Activated CD4-positive, alpha-beta T cell treated with anti-CD3 and anti-CD28 coated beads for 36 hours (primary cell): ENCODE measurements around the gene VTA1. TPM values are rescaled to one million over a fixed set of nuclear protein-coding genes. Genes with fewer than 3 reads are reported as not detected.
"Not testable (repeated sequence)": the region's sequence is repeated elsewhere in the genome, so short reads cannot be mapped to it uniquely, and the experiment has no call there.

ENCODE experiments used
- ATAC-seq: fragments of 200-7000 bp; cut with Tn5 transposase; one replicate; pipeline ENCODE4 v1.10.0; 2021; ENCODE audit warnings: mild to moderate bottlenecking, moderate library complexity
- CTCF ChIA-PET: fragments of 350-600 bp; sonication (Branson Sonifier 250); formaldehyde crosslinking; loops from one replicate; lab custom pipeline; 2021; ENCODE audit warnings: antibody characterized with exemption; lab: Charles Lee
- POLR2A ChIA-PET: fragments of 350-600 bp; sonication (Branson Sonifier 250); formaldehyde crosslinking; loops from one replicate; lab custom pipeline; 2021; ENCODE audit warnings: antibody characterized with exemption, inconsistent platforms; lab: Charles Lee
- DNase-seq: peaks from one replicate; pipeline ENCODE4 v3.0.0-alpha.2; 2020
- H3K27ac Mint-ChIP-seq: one replicate; pipeline ENCODE4 v1.8.0; 2021; ENCODE audit warnings: mixed read lengths
- H3K27me3 Mint-ChIP-seq: one replicate; pipeline ENCODE4 v1.8.0; 2021; ENCODE audit warnings: mixed read lengths
- H3K36me3 Mint-ChIP-seq: one replicate; pipeline ENCODE4 v1.8.0; 2021; ENCODE audit warnings: low read depth, mixed read lengths
- H3K4me1 Mint-ChIP-seq: one replicate; pipeline ENCODE4 v1.8.0; 2021; ENCODE audit warnings: mixed read lengths
- H3K4me3 Mint-ChIP-seq: one replicate; pipeline ENCODE4 v1.8.0; 2021; ENCODE audit warnings: mild to moderate bottlenecking, moderate library complexity, mixed read lengths
- H3K9me3 Mint-ChIP-seq: one replicate; pipeline ENCODE4 v1.8.0; 2021; ENCODE audit warnings: low read depth, mixed read lengths
- intact Hi-C, 2 experiments: fragments of 100-400 bp; cut with DNase I in 1 of 2; cut with micrococcal nuclease in 1 of 2; formaldehyde crosslinking; loops; one replicate each; pipeline versions ENCODE4 v1.14.2 to v1.15.1; 2022 to 2024; cut with DNase I, micrococcal nuclease
- total RNA-seq, 2 experiments: library from RNA; stranded (reverse); gene quantifications; one replicate each; pipeline ENCODE4 v1.2.3, GENCODE V29; 2021

Gene VTA1, protein sequence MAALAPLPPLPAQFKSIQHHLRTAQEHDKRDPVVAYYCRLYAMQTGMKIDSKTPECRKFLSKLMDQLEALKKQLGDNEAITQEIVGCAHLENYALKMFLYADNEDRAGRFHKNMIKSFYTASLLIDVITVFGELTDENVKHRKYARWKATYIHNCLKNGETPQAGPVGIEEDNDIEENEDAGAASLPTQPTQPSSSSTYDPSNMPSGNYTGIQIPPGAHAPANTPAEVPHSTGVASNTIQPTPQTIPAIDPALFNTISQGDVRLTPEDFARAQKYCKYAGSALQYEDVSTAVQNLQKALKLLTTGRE
- 10 to 100 TPM; 55.6 to 73.9 TPM for total RNA-seq

DNA sequence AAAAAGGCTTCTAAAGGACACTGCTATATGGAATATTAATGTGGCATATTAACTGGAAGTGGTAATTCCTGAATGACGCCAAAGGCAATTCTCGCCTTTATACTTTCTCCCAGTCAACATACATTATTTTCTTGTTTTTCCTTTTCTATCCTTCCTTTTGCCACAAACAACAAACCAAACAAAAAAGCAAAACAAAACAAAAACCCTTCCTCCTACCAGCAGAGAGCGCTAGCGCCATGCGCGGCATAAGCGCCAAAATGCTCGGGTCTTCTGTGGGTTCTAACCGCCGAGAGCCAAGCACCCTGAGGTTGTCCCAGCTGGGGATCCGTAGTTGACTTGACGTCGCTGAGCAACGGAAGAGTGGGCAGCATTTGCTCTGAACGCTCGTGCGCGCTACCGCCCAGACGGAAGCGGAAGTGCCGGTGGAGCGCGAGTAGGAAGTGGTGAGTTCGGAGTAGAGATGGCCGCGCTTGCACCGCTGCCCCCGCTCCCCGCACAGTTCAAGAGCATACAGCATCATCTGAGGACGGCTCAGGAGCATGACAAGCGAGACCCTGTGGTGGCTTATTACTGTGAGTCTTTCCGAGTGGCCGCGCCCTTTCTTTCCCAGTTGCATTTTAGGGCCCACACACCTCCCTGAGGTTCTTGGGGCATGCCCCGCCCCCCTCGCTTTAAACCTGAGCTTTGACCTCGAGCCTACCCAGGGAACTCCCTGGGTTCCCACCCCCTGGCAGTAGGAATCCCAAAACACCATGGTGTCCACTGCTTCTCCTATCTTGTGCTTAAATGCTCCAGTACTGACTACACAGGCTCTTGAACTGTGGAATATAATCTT lies at the start of gene VTA1, which contains the start of gene NMBR:
VTA1 (plus strand) TSS at position 436 of the 835 bp plus-strand sequence; CDS start at position 461, 25 bp downstream.
NMBR (minus strand) TSS at position 295 of the 835 bp plus-strand sequence. CDS start 58,464 bp downstream, outside the sequence.
- Mint-ChIP-seq H3K4me3 (peak within 1 kb of the TSS; percentile 97), H3K27me3 (no peaks in the 10 kb centered on the region), H3K4me1 (peaks cover 56% of the 10 kb centered on the region), H3K27ac (peak within 1 kb of the TSS; percentile 95), H3K36me3 (peaks cover 19% of the 10 kb centered on the region), H3K9me3 (no peaks in the 10 kb centered on the region)
- intact Hi-C loops = loop anchor here (1.0 to 10.0 kb wide), 12 partner anchors 60 to 1695 kb away; partner anchors contain the start of genes ADAT2 (in 2 of the 2), PEX3 (in 2 of the 2), ADGRG6 (in 1 of the 2) and LTV1 (in 1 of the 2)
- peak; percentile 98 for DNase-seq
- POLR2A ChIA-PET = interaction anchor here (0.7 to 0.8 kb wide), 2 partner anchors 9 to 18 kb away, joined by 4 to 6 read pairs; no protein-coding TSS in a partner anchor
- ATAC-seq = peak; percentile 98
- CTCF ChIA-PET = interaction anchor here (0.6 to 7.5 kb wide), 13 partner anchors 8 to 327 kb away, joined by 3 to 69 read pairs (median 5); no protein-coding TSS in a partner anchor

DNA sequence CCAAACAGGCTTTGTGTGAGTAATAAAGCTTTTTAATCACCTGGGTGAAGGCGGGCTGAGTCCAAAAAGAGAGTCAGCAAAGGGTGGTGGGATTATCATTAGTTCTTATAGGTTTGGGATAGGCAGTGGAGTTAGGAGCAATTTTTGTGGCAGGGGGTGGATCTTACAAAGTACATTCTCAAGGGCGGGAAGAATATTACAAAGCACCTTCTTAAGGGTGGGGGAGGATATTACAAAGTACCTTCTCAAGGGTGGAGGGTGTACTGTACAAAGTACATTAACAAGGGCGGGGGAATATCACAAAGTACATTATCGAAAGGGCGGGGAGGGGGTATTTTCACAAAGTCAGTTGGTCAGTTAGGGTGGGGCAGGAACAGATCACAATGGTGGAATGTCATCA lies 42.2 kb upstream of the VTA1 start:
- H3K4me3 Mint-ChIP-seq, CTCF ChIA-PET, H3K4me1 Mint-ChIP-seq, H3K27ac Mint-ChIP-seq, intact Hi-C loops, H3K27me3 Mint-ChIP-seq, H3K36me3 Mint-ChIP-seq, POLR2A ChIA-PET, DNase-seq, H3K9me3 Mint-ChIP-seq, ATAC-seq: not testable (repeated sequence)

DNA sequence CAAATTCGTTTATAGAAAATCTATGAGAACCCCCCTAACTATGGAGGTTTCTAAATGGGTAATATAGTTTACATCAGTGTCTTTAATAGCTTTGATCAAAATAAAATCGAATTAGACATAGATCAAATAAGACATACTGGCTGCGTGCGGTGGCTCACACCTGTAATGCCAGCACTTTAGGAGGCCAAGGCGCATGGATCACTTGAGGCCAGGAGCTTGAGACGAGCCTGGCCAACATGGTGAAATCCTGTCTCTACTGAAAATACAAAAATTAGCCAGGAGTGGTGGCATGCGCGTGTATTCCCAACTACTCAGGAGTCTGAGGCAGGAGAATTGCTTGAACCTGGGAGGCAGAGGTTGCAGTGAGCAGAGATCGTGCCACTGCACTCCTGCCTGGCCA lies 36.2 kb upstream of the VTA1 start:
- DNase-seq, H3K4me1 Mint-ChIP-seq, H3K27ac Mint-ChIP-seq, intact Hi-C loops, ATAC-seq, POLR2A ChIA-PET, H3K27me3 Mint-ChIP-seq, H3K9me3 Mint-ChIP-seq, H3K36me3 Mint-ChIP-seq, H3K4me3 Mint-ChIP-seq: not testable (repeated sequence)
- CTCF ChIA-PET = interaction anchor here (0.6 to 3.8 kb wide), 7 partner anchors 8 to 651 kb away, joined by 3 to 57 read pairs (median 5); no protein-coding TSS in a partner anchor

DNA sequence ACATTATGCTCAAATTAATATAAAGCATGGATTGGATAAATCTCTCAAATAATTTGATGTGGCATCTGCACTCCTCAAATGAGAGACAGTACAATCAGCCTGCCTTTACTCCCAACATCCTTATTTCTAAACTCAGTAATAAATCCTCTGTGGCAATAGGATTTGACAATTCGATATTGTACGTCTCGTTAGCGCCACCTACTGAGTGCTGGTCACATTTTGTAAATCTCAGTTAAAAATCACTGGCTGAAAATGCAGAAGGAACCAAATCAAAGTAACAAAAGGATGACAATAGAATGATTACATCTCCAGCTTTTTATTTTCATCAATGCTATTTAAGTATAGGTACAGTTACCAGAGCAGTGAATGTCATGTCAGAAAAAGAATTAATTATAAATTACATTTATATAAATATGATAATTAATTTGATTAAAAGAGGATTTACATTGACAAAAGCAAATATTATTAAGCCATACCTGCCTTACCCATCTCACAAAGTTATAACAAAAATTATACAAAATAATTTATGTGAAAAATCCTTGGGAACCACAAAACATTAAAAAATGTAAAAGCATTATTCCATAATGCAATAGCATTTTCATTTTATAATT lies 34.5 kb upstream of the VTA1 start:
- POLR2A ChIA-PET = no interaction called here
- no peak overlapping the region for H3K27ac Mint-ChIP-seq
- peaks cover 2% of the 10 kb centered on the region for H3K27me3 Mint-ChIP-seq
- intact Hi-C loops = loop anchor here (1.0 to 2.0 kb wide), 3 partner anchors 123 to 436 kb away; no protein-coding TSS in a partner anchor
- peak; percentile 86 for DNase-seq
- H3K4me1 Mint-ChIP-seq = no peaks in the 10 kb centered on the region
- H3K4me3 Mint-ChIP-seq = no peak overlapping the region
- H3K9me3 Mint-ChIP-seq = no peaks in the 10 kb centered on the region
- CTCF ChIA-PET = interaction anchor here (0.6 to 3.8 kb wide), 16 partner anchors 9 to 435 kb away, joined by 3 to 57 read pairs (median 4); partner anchors contain the start of gene NMBR
- no peak for ATAC-seq
- no peaks in the 10 kb centered on the region for H3K36me3 Mint-ChIP-seq

DNA sequence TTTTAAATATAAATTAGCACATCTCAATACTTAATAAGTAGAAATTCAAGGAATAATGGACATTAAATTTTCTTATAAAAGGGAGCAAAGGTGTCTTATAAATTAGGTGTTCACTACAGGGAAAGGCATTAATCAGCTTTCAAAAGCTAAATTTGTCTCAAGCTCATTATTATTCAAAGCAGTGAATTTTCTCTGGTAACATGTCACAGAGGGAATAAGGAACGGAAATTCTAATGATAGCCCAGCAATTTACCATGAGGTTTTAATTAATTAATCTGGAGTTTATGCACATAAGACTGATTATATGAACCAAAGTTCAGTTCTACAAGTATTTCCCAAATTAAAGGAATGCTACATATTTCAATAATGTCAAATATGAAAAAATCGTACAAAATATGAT lies 29.7 kb upstream of the VTA1 start:
- ChIA-PET CTCF (no interaction called here), POLR2A (no interaction called here)
- peaks cover 9% of the 10 kb centered on the region for H3K27me3 Mint-ChIP-seq
- H3K27ac Mint-ChIP-seq = no peak overlapping the region
- no peaks in the 10 kb centered on the region for H3K4me1 Mint-ChIP-seq
- no peaks in the 10 kb centered on the region for H3K9me3 Mint-ChIP-seq
- ATAC-seq = no peak
- no peaks in the 10 kb centered on the region for H3K36me3 Mint-ChIP-seq
- intact Hi-C loops = no loop called here
- DNase-seq = no peak
- H3K4me3 Mint-ChIP-seq = no peak overlapping the region

DNA sequence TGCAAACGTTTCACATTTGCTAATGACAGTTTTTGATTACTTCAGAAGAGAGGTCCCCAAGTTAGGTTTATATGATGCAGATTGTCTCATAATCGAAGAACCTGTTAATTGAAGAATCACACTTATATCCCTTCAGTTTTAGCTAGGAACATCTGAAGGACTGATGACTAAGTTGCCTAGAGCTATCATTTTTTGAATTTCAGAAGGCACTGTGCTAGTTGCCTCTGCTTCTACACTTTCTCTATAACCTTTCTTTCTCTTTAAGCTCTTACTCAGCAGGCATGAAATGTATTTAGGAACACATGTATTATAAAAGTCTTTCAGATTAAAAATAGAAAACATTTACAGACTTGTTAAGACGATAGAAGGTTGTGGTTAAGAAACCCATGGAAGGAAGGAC lies 28.7 kb upstream of the VTA1 start:
- Mint-ChIP-seq H3K36me3 (no peaks in the 10 kb centered on the region), H3K27me3 (peaks cover 9% of the 10 kb centered on the region), H3K27ac (no peak overlapping the region), H3K4me1 (no peaks in the 10 kb centered on the region), H3K9me3 (no peaks in the 10 kb centered on the region), H3K4me3 (no peak overlapping the region)
- no peak for DNase-seq
- ATAC-seq = no peak
- intact Hi-C loops = no loop called here
- ChIA-PET POLR2A (no interaction called here), CTCF (interaction anchor here (0.9 kb wide), 1 partner anchor 128 kb away, joined by 3 read pairs; no protein-coding TSS in a partner anchor)

DNA sequence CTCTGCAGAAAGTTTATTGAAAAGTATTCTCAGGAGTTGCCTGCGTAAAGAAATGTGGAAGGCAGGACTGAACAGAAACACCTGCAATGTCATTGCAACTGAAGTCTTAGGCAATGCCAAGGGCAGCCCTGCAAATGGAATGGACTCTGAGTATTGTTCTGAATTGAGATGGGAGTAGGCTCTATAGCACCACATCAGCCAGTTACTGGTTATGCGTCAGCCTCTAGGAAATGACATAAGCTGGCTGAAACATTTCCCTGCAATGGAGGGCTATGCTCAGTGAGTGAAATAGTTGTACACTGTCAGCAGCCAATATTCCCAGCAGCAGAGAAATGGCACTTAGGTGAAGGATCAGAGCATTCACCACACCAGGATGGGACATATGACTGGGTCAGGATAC lies 28.1 kb upstream of the VTA1 start:
- Mint-ChIP-seq H3K4me3 (no peak overlapping the region), H3K27ac (no peak overlapping the region), H3K36me3 (no peaks in the 10 kb centered on the region), H3K4me1 (no peaks in the 10 kb centered on the region), H3K27me3 (peaks cover 9% of the 10 kb centered on the region), H3K9me3 (no peaks in the 10 kb centered on the region)
- ChIA-PET POLR2A (no interaction called here), CTCF (interaction anchor here (0.6 to 0.9 kb wide), 2 partner anchors 114 to 129 kb away, joined by 3 read pairs; no protein-coding TSS in a partner anchor)
- intact Hi-C loops = no loop called here
- no peak for ATAC-seq
- DNase-seq = no peak

DNA sequence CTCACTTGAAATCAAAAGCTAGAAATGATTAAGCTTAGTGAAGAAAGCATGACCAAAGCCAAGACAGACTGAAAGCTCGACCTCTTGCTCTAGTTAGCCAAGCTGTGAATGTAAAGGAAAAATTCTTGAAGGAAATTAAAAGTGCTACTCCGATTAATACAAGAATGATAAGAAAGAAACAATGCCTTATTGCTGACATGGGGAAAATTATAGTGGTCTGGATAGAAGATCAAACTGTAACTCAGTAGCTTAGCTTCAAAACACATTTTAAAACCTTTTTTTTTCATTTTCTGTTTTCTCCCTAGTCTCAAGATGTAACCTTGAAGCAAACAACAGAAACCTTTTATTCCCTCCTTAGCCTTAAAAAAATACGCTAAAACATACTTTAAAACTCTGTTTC lies 25.7 kb upstream of the VTA1 start:
- H3K9me3 Mint-ChIP-seq = no peaks in the 10 kb centered on the region
- POLR2A ChIA-PET = no interaction called here

DNA sequence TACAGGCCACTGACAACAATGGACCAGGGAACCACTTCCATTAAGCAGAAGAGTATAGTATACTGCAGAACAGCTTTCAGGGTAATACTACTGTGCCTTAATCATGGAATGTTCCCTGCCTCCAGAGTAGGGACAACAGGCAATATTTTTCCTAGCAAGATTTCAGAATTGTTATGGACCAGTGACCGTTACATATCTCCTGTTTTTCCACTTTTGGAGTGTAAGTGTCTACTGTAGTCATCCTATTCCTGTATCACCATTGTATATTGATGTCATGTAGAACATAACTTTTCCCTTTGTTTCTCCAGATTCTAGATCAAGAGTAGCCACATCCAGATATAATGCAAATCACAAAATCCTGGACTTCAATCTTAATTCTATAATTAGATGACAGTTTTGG lies 16.2 kb upstream of the VTA1 start:
- ATAC-seq = no peak
- Mint-ChIP-seq H3K4me1 (no peaks in the 10 kb centered on the region), H3K4me3 (no peak overlapping the region), H3K9me3 (no peaks in the 10 kb centered on the region), H3K36me3 (no peaks in the 10 kb centered on the region), H3K27me3 (peaks cover 23% of the 10 kb centered on the region), H3K27ac (no peak overlapping the region)
- ChIA-PET POLR2A (no interaction called here), CTCF (interaction anchor here (1.1 kb wide), 1 partner anchor 9 kb away, joined by 5 read pairs; no protein-coding TSS in a partner anchor)
- intact Hi-C loops = no loop called here
- no peak for DNase-seq

More for the DNA sequence above, 25.7 kb upstream of the VTA1 start:
- Mint-ChIP-seq H3K4me3 (no peak overlapping the region), H3K27ac (no peak overlapping the region), H3K27me3 (peaks cover 9% of the 10 kb centered on the region), H3K36me3 (no peaks in the 10 kb centered on the region), H3K4me1 (no peaks in the 10 kb centered on the region)
- CTCF ChIA-PET = interaction anchor here (1.1 to 2.7 kb wide), 3 partner anchors 9 to 87 kb away, joined by 3 to 15 read pairs (median 3); no protein-coding TSS in a partner anchor
- DNase-seq (no peak), ATAC-seq (no peak)
- intact Hi-C loops = no loop called here

DNA sequence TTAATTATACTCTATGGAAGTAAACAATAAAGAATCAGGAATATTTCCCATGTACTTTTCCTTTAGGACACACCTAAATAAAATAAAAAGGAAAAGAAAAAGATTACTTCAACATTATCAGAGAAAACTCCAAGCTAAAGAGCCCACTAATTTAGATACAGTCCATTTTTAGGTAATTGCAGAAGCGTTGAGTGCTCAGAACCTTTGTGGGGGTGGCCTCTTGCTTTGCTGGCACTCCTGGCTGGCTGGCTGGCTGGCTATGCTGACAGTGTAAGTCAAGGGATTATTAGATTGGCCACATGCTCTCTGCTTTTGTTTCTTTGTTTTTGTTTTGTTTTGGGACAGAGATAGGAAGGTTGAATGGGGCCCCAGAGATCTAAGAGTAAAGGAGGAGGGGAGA lies 14.4 kb upstream of the VTA1 start, which contains the start of gene GJE1:
GJE1 (plus strand) TSS at position 301 of the 400 bp plus-strand sequence. CDS start 234 bp downstream, outside the sequence.
- POLR2A ChIA-PET = no interaction called here
- DNase-seq = no peak
- H3K4me1 Mint-ChIP-seq = no peaks in the 10 kb centered on the region
- CTCF ChIA-PET = no interaction called here
- no peaks in the 10 kb centered on the region for H3K9me3 Mint-ChIP-seq
- peaks cover 20% of the 10 kb centered on the region for H3K27me3 Mint-ChIP-seq
- intact Hi-C loops = no loop called here
- no peak for ATAC-seq
- H3K4me3 Mint-ChIP-seq = no peak within 1 kb of the TSS
- no peaks in the 10 kb centered on the region for H3K36me3 Mint-ChIP-seq
- H3K27ac Mint-ChIP-seq = no peak within 1 kb of the TSS
